Measurements from ENCODE around the gene LEMD1.

GRCh38 chr1:205369701-205370123 lies 52.1 kb downstream of the LEMD1 start:
- TF ChIP-seq EZH2phosphoT487 (IDR thresholded peaks at IDR 0.05; ENCODE audit: insufficient read depth, low read depth): no peak
- TF ChIP-seq EZH2 (IDR thresholded peaks at IDR 0.05; ENCODE audit: insufficient read depth, poor library complexity, severe bottlenecking): no peak
